Endodermal cell (in vitro differentiated cells): ENCODE data around the gene PTPRT. TPM values are rescaled to one million over a fixed set of nuclear protein-coding genes. Genes with fewer than 3 reads are reported as not detected.

Experiments
- DNase-seq: peaks from one replicate; pipeline ENCODE4 v3.0.0-alpha.2; 2017
- H3K27ac ChIP-seq: 2 replicates; pipeline ENCODE4 v1.5.1; 2013; ENCODE audit warnings: mild to moderate bottlenecking, low read depth, low read length, moderate library complexity
- H3K27me3 ChIP-seq: 2 replicates; pipeline ENCODE4 v1.6.1; 2013; ENCODE audit warnings: mild to moderate bottlenecking, low read length, moderate library complexity; ENCODE audit not compliant: insufficient read depth, control insufficient read depth, poor library complexity, severe bottlenecking
- H3K36me3 ChIP-seq: 2 replicates; pipeline ENCODE4 v1.7.0; 2013; ENCODE audit warnings: mild to moderate bottlenecking, low read length, moderate library complexity; ENCODE audit not compliant: control insufficient read depth, insufficient read depth
- H3K4me1 ChIP-seq: one replicate; pipeline ENCODE4 v1.7.0; 2013; ENCODE audit warnings: low read length; ENCODE audit not compliant: control insufficient read depth, insufficient read depth
- H3K4me3 ChIP-seq: 2 replicates; pipeline ENCODE4 v1.5.1; 2013; ENCODE audit warnings: mild to moderate bottlenecking, low read length, moderate library complexity
- H3K9ac ChIP-seq: 2 replicates; pipeline ENCODE4 v1.6.1; 2013; ENCODE audit warnings: mild to moderate bottlenecking, low read length, moderate library complexity; ENCODE audit not compliant: poor library complexity, severe bottlenecking; ENCODE audit errors: extremely low read depth
- H3K9me3 ChIP-seq: 2 replicates; pipeline ENCODE4 v1.6.1; 2013; ENCODE audit warnings: mild to moderate bottlenecking, low read length, moderate library complexity; ENCODE audit not compliant: control insufficient read depth
- H3K27ac Mint-ChIP-seq: 2 replicates; pipeline ENCODE4 v1.8.0; 2020; ENCODE audit warnings: mixed read lengths
- H3K27me3 Mint-ChIP-seq: 2 replicates; pipeline ENCODE4 v1.8.0; 2021; ENCODE audit warnings: mild to moderate bottlenecking, mixed read lengths; ENCODE audit not compliant: insufficient read depth
- H3K36me3 Mint-ChIP-seq: 2 replicates; pipeline ENCODE4 v1.8.0; 2020; ENCODE audit warnings: low read depth, mixed read lengths
- H3K4me1 Mint-ChIP-seq: 2 replicates; pipeline ENCODE4 v1.8.0; 2020; ENCODE audit warnings: mixed read lengths
- H3K4me3 Mint-ChIP-seq: 2 replicates; pipeline ENCODE4 v1.8.0; 2020; ENCODE audit warnings: mild to moderate bottlenecking, moderate library complexity, mixed read lengths
- H3K9me3 Mint-ChIP-seq: 2 replicates; pipeline ENCODE4 v1.8.0; 2020; ENCODE audit warnings: mild to moderate bottlenecking, mixed read lengths
- CTCF ChIP-seq: fragments of 200-600 bp; sonication (generic); conservative IDR thresholded peaks from 2 replicates; pipeline ENCODE4 v1.5.0; 2021; ENCODE audit warnings: antibody characterized with exemption, mild to moderate bottlenecking
- WGBS, 2 experiments: methylation state at CpG; one replicate each; pipeline versions ENCODE4 v1.1.5 to v1.1.7; 2013; ENCODE audit warnings: missing lambda C conversion rate in 2 of 2, mixed read lengths in 1 of 2; ENCODE audit not compliant: insufficient coverage in 1 of 2, insufficient read length in 1 of 2; 5-methylcytosine and 5-hydroxymethylcytosine counted together
- total RNA-seq, 2 donors: library from RNA; stranded (reverse); fragmentation: NEBNext Ultra II Directional in 1 of 2; extraction: Animal tissue kit (Norgen Biotek cat#: 25700) in 1 of 2; gene quantifications; 2 replicates in 1 of 2; 3 replicates in 1 of 2; pipeline ENCODE4 v1.2.1, GENCODE V29; 2021

The PTPRT gene
- total RNA-seq, 2 donors from 2014 or later, result 2.3 to 2.7 TPM

GRCh38 chr20:42611423-42611822, 578.3 kb downstream of the PTPRT start:
- no peaks in the 10 kb centered on the region for H3K36me3 Mint-ChIP-seq
- Histone ChIP-seq H3K27me3 (no peaks in the 10 kb centered on the region), H3K27ac (no peak overlapping the region), H3K36me3 (no peaks in the 10 kb centered on the region), H3K9me3 (peaks cover 18% of the 10 kb centered on the region), H3K4me3 (no peak overlapping the region), H3K4me1 (no peaks in the 10 kb centered on the region), H3K9ac (no peak overlapping the region)
- no peak for TF ChIP-seq CTCF
- peaks cover 8% of the 10 kb centered on the region for H3K9me3 Mint-ChIP-seq
- no peaks in the 10 kb centered on the region for H3K4me1 Mint-ChIP-seq
- no peak for DNase-seq
- 84 to 100% methylated on average over 1 to 4 of the region's 4 CpGs for WGBS, 2 experiments
- H3K27me3 Mint-ChIP-seq, result peaks cover 18% of the 10 kb centered on the region
- H3K27ac Mint-ChIP-seq, result no peak overlapping the region
- H3K4me3 Mint-ChIP-seq, result no peak overlapping the region

- Histone ChIP-seq H3K36me3 (no peaks in the 10 kb centered on the region), H3K9me3 (peaks cover 21% of the 10 kb centered on the region), H3K4me3 (no peak overlapping the region), H3K4me1 (peaks cover under 1% of the 10 kb centered on the region), H3K27ac (no peak overlapping the region), H3K9ac (no peak overlapping the region), H3K27me3 (no peaks in the 10 kb centered on the region)
- no peak overlapping the region for H3K27ac Mint-ChIP-seq
- peaks cover 8% of the 10 kb centered on the region for H3K9me3 Mint-ChIP-seq
- TF ChIP-seq CTCF, result peak; percentile 44
- 83 to 90% methylated on average over 3 to 4 of the region's 4 CpGs for WGBS, 2 experiments
- H3K36me3 Mint-ChIP-seq, result no peaks in the 10 kb centered on the region
- DNase-seq, result no peak
- peaks cover 18% of the 10 kb centered on the region for H3K27me3 Mint-ChIP-seq
- peaks cover 4% of the 10 kb centered on the region for H3K4me1 Mint-ChIP-seq
- no peak overlapping the region for H3K4me3 Mint-ChIP-seq
These were observed 579.6 kb downstream of the PTPRT start for GRCh38 chr20:42610070-42610469.

GRCh38 chr20:42609618-42610017, 580.1 kb downstream of the PTPRT start:
- no peak for TF ChIP-seq CTCF
- Histone ChIP-seq H3K27me3 (no peaks in the 10 kb centered on the region), H3K4me3 (no peak overlapping the region), H3K4me1 (peaks cover 5% of the 10 kb centered on the region), H3K9ac (no peak overlapping the region), H3K9me3 (peaks cover 20% of the 10 kb centered on the region), H3K36me3 (no peaks in the 10 kb centered on the region), H3K27ac (no peak overlapping the region)
- H3K9me3 Mint-ChIP-seq, result peaks cover 7% of the 10 kb centered on the region
- no peak for DNase-seq
- 84 to 95% methylated on average over 3 to 4 of the region's 4 CpGs for WGBS, 2 experiments
- H3K27me3 Mint-ChIP-seq, result peaks cover 18% of the 10 kb centered on the region
- H3K36me3 Mint-ChIP-seq, result no peaks in the 10 kb centered on the region
- no peak overlapping the region for H3K4me3 Mint-ChIP-seq
- H3K4me1 Mint-ChIP-seq, result peaks cover 4% of the 10 kb centered on the region
- no peak overlapping the region for H3K27ac Mint-ChIP-seq
